OCI-LY3 (cell line): ENCODE data around the gene CISD3.

Source experiments
- EZH2phosphoT487 ChIP-seq: fragments of 200-600 bp; shearing (Covaris generic); IDR thresholded peaks from 2 replicates; pipeline ENCODE4 v1.6.1; 2018; ENCODE audit warnings: antibody characterized with exemption, mixed run types, low read depth
- TF ChIP-seq, protein P1 (sequence below): fragments of 200-600, 300-600 bp; sonication (generic); IDR thresholded peaks from 2 replicates; pipeline ENCODE4 v1.5.1; 2014; ENCODE audit warnings: antibody characterized with exemption, low read length, low read depth

- TF ChIP-seq, protein P1, sequence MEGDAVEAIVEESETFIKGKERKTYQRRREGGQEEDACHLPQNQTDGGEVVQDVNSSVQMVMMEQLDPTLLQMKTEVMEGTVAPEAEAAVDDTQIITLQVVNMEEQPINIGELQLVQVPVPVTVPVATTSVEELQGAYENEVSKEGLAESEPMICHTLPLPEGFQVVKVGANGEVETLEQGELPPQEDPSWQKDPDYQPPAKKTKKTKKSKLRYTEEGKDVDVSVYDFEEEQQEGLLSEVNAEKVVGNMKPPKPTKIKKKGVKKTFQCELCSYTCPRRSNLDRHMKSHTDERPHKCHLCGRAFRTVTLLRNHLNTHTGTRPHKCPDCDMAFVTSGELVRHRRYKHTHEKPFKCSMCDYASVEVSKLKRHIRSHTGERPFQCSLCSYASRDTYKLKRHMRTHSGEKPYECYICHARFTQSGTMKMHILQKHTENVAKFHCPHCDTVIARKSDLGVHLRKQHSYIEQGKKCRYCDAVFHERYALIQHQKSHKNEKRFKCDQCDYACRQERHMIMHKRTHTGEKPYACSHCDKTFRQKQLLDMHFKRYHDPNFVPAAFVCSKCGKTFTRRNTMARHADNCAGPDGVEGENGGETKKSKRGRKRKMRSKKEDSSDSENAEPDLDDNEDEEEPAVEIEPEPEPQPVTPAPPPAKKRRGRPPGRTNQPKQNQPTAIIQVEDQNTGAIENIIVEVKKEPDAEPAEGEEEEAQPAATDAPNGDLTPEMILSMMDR = no peak
- no peak for TF ChIP-seq EZH2phosphoT487
Observed at GRCh38 chr17:38751808-38752307, 21.7 kb downstream of the CISD3 start.
